H1 (cell line): ENCODE results near the gene BCO2. TPM values are rescaled to one million over a fixed set of nuclear protein-coding genes. Genes with fewer than 3 reads are reported as not detected.

Experiments used
- CHD1 ChIP-seq: IDR thresholded peaks from 2 replicates; pipeline ENCODE4 v1.6.1; 2012; ENCODE audit warnings: low read depth, low read length, improper control_type of control experiment
- EGR1 ChIP-seq: IDR thresholded peaks from 2 replicates; pipeline ENCODE4 v1.6.1; 2011; ENCODE audit warnings: low read depth, low read length, borderline replicate concordance
- HDAC6 ChIP-seq: IDR thresholded peaks from one replicate; pipeline ENCODE4 v1.7.1; 2012; ENCODE audit warnings: low read depth, mild to moderate bottlenecking, inconsistent platforms, low read length, moderate library complexity
- USF2 ChIP-seq: IDR thresholded peaks from 2 replicates; pipeline ENCODE4 v1.6.1; 2011; ENCODE audit warnings: low read length, improper control_type of control experiment
- polyA plus RNA-seq, 7 experiments: library from polyadenylated mRNA; depleted of rRNA in 3 of 7; stranded (reverse) in 5 of 7; unstranded in 2 of 7; fragments of >200 nt in 5 of 7; fragments of 200-250 nt in 2 of 7; gene quantifications; 1 replicate in 5 of 7; 2 replicates in 1 of 7; 4 replicates in 1 of 7; pipeline versions ENCODE4 v1.2.1 to v1.2.3, GENCODE V29; 2011 to 2013; ENCODE audit warnings: missing spikeins in 2 of 7, mixed read lengths in 2 of 7
- total RNA-seq: library from RNA; stranded (reverse); fragmentation: NEBNext Ultra II Directional; extraction: Animal tissue kit (Norgen Biotek cat#: 25700); gene quantifications from 2 replicates; pipeline ENCODE4 v1.2.1, GENCODE V29; 2021
- TF ChIP-seq, protein P1 (sequence below): fragments of 300-600 bp; sonication (generic); IDR thresholded peaks from 2 replicates; pipeline ENCODE4 v1.7.1; 2012; ENCODE audit warnings: low read length, moderate library complexity, mild to moderate bottlenecking, inconsistent platforms; ENCODE audit not compliant: insufficient replicate concordance

Gene BCO2
- total and polyA plus RNA-seq, 2 of the 8 experiments (the other 6 are each of a cell fraction or from before 2014, with no cell fraction given): 0.42 to 0.82 TPM

GRCh38 chr11:112260490-112260889 lies 85.2 kb downstream of the BCO2 start, which contains the start of gene PLET1 (continued):
- TF ChIP-seq, protein P1, sequence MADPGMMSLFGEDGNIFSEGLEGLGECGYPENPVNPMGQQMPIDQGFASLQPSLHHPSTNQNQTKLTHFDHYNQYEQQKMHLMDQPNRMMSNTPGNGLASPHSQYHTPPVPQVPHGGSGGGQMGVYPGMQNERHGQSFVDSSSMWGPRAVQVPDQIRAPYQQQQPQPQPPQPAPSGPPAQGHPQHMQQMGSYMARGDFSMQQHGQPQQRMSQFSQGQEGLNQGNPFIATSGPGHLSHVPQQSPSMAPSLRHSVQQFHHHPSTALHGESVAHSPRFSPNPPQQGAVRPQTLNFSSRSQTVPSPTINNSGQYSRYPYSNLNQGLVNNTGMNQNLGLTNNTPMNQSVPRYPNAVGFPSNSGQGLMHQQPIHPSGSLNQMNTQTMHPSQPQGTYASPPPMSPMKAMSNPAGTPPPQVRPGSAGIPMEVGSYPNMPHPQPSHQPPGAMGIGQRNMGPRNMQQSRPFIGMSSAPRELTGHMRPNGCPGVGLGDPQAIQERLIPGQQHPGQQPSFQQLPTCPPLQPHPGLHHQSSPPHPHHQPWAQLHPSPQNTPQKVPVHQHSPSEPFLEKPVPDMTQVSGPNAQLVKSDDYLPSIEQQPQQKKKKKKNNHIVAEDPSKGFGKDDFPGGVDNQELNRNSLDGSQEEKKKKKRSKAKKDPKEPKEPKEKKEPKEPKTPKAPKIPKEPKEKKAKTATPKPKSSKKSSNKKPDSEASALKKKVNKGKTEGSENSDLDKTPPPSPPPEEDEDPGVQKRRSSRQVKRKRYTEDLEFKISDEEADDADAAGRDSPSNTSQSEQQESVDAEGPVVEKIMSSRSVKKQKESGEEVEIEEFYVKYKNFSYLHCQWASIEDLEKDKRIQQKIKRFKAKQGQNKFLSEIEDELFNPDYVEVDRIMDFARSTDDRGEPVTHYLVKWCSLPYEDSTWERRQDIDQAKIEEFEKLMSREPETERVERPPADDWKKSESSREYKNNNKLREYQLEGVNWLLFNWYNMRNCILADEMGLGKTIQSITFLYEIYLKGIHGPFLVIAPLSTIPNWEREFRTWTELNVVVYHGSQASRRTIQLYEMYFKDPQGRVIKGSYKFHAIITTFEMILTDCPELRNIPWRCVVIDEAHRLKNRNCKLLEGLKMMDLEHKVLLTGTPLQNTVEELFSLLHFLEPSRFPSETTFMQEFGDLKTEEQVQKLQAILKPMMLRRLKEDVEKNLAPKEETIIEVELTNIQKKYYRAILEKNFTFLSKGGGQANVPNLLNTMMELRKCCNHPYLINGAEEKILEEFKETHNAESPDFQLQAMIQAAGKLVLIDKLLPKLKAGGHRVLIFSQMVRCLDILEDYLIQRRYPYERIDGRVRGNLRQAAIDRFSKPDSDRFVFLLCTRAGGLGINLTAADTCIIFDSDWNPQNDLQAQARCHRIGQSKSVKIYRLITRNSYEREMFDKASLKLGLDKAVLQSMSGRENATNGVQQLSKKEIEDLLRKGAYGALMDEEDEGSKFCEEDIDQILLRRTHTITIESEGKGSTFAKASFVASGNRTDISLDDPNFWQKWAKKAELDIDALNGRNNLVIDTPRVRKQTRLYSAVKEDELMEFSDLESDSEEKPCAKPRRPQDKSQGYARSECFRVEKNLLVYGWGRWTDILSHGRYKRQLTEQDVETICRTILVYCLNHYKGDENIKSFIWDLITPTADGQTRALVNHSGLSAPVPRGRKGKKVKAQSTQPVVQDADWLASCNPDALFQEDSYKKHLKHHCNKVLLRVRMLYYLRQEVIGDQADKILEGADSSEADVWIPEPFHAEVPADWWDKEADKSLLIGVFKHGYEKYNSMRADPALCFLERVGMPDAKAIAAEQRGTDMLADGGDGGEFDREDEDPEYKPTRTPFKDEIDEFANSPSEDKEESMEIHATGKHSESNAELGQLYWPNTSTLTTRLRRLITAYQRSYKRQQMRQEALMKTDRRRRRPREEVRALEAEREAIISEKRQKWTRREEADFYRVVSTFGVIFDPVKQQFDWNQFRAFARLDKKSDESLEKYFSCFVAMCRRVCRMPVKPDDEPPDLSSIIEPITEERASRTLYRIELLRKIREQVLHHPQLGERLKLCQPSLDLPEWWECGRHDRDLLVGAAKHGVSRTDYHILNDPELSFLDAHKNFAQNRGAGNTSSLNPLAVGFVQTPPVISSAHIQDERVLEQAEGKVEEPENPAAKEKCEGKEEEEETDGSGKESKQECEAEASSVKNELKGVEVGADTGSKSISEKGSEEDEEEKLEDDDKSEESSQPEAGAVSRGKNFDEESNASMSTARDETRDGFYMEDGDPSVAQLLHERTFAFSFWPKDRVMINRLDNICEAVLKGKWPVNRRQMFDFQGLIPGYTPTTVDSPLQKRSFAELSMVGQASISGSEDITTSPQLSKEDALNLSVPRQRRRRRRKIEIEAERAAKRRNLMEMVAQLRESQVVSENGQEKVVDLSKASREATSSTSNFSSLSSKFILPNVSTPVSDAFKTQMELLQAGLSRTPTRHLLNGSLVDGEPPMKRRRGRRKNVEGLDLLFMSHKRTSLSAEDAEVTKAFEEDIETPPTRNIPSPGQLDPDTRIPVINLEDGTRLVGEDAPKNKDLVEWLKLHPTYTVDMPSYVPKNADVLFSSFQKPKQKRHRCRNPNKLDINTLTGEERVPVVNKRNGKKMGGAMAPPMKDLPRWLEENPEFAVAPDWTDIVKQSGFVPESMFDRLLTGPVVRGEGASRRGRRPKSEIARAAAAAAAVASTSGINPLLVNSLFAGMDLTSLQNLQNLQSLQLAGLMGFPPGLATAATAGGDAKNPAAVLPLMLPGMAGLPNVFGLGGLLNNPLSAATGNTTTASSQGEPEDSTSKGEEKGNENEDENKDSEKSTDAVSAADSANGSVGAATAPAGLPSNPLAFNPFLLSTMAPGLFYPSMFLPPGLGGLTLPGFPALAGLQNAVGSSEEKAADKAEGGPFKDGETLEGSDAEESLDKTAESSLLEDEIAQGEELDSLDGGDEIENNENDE: no peak
- TF ChIP-seq EGR1: no peak
- no peak for TF ChIP-seq CHD1
- no peak for TF ChIP-seq HDAC6
- no peak for TF ChIP-seq USF2
